HG03575 (cell line): ENCODE data around the gene FCRL1.
A peak's percentile ranks its signal among the peaks of the same experiment; 100 is the strongest.

ENCODE experiments used
- ATAC-seq: cut with Tn5 transposase; IDR thresholded peaks from one replicate; pipeline ENCODE4 v1.9.1; 2021; ENCODE audit not compliant: unreplicated experiment, insufficient number of reproducible peaks, low FRiP score; ENCODE audit errors: extremely low read depth

Gene FCRL1

DNA sequence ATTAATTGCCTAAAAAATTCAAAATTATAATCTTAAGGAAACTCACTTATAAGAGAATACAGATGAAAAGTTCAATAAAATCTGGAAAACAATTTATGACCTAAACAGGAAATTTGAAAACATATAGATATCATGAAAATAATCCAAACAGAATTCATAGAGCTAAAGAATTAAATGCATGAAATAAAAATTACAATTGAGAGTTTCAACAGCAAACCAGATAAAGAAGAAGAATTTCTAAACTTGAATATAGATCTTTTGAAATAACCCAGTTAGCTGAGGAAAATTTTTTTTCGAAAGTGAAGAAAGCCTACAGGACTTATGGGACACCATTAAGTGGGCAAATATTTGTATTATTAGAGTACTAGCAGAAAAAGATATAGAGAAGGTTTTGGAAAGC, 6.7 kb downstream of the FCRL1 start:
- no peak for ATAC-seq

DNA sequence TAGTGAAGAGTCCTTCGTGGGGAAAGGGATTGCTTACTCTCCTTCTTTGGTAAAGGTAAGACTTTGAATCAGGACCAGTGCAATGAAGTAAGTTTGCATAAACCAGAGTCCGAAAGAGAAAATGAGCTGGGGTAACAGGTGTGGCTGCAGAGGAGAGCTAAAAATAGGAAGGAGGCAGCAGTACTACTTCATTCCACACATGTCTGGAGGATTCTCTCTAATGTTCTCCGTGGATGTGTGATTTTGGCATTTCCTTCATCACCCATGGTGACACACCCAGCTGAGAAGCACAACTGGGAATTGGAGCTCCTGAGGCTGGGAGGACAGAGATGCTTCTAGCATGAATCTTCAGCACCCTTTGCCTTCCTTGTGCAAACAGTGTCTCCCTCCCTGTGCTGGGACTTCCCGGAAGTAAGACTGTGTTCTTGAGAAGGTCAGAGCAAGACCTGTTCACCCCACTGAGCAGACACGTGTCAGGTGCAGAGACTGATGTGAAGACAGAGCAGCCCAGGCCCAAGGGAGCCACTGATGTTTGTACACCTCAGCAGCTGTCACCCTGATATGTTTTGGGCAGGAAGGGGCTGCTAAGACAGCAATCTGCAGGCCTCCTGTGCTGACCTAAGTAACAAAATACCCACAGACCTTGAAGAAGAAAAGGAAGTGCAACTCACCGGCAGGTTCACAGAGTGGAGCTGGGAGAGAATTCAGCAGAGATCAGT, 13.3 kb downstream of the FCRL1 start:
- ATAC-seq: peak; percentile 70

DNA sequence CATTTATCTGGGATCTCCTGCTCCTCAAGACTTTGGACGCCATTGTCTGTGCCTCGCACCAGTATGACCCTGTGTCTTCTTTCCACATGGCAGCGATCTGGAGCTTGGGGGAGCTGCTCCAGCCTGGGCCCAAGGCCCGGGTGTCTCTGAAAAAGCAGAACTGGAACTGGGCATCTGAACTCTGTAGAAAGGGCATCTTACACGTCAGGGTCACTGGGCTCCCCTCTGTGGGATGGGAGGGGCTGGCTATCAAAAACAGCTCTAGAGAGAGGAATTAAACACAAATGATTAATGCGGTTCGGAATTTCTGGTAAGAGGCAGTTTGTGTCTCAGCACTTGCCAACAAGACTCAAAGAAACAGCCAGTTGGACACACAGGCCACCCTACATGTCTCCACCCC, 16.1 kb downstream of the FCRL1 start:
- ATAC-seq: no peak

DNA sequence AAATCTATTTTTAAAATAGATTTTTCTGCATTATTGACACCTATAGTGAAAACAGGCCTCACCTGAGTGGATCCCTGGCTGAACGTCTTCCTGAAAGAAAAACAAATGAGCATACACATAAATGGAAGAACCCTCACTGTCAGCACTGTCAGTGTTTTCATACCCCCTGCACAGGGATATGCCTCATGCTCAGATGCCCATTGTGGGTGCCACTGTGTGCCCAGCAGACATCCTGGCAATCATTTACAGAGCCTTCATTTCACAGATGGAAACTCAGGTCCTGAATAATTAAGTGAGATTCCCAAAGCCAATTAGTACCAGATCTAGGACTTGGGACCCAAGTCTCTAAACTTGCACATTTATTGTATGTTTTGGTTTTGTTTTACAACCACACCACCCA, 19.9 kb downstream of the FCRL1 start:
- ATAC-seq: no peak

DNA sequence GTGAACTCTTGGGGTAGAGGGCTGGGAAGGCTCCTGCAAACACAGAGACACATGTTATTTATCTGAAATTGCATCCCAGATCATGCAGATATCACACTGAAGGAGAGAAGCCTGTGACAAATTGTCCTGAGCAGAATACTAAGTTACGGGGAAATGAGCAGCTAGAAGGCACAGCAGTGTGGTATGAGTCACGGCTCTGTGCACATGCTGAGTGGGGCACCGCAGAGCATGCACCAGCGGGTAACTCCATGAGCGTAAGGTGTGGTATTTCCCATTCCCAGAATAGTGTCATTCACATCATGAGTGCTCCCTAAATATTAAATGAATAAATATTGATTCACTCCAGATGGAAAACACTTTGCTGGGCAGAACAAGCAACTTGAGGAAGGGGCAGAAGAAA, 21.7 kb downstream of the FCRL1 start:
- no peak for ATAC-seq

DNA sequence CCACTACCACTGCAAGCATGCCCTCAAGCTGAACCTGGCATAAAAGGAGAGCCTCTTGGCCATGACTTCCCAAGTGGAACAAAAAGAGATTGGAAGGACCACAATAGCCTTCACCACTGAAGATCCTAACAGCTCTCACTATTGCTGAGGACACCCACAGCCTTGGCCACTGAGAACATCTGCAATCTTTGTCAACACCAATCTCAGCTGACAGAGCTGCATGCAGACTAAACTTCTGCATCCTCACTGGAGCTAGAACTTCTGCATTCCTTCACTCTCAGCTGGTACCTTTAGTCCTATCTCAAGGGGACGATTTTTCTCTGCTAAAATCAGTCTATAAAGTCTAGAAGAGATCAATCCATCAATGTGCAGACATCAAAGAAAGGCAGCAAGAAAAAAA, 34.7 kb downstream of the FCRL1 start:
- no peak for ATAC-seq

DNA sequence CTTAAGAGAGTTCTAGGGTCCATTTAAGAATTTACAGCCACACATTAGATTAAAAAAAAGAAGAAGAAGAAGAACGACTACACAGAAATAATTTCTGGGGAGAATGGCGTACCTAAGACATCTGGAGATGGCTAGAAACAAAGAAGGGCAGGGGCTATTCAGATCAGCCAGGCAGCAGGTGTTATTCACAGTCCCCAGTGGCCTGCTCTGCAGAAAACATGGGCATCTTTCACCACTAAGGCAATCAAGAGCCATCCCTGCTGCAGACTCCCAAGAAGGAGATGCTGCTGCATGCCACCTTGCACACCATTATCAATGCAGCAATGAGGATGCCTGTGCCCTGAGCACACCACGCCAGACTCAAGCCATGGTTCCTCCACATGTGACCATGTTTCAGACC, 35.1 kb downstream of the FCRL1 start:
- no peak for ATAC-seq

DNA sequence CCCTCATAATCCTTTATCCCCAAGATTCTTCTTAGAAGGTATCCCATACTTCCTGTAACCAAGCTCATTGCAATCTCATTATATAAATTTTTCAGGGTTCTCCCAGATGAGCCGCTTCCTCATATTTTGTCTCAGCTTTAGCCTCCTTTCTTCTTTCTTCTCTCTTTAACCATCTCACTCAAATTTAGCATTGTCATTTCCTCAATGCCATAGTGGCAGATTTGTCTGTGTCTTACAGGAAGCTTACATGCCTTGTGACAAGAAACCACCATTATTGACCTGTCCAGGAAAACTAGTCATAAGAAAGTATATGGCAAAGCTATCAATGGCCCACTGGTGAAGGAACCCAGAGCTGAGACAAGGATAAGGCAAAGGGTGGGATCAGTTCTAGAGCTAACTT, 37.0 kb downstream of the FCRL1 start:
- no peak for ATAC-seq

DNA sequence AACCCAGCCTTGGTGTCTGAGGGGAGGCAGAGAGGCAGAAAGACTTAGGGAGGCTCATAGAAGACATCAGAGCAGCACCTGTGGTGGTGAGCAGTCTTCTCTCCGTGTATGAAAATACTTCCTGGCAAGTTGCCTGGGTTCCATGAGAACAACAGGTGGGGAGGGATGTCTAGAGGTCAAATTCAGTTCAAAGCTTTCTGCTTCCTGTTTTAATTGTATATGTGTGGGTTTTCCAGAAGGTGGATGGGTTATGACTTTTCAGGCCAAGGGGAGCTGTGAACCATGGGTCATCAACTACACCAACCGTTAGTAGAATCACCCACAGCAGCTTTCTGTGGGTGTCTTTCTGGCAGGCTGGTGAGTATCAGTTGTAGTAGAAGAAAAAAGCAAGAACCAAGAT, 38.9 kb downstream of the FCRL1 start:
- ATAC-seq: peak; percentile 38

DNA sequence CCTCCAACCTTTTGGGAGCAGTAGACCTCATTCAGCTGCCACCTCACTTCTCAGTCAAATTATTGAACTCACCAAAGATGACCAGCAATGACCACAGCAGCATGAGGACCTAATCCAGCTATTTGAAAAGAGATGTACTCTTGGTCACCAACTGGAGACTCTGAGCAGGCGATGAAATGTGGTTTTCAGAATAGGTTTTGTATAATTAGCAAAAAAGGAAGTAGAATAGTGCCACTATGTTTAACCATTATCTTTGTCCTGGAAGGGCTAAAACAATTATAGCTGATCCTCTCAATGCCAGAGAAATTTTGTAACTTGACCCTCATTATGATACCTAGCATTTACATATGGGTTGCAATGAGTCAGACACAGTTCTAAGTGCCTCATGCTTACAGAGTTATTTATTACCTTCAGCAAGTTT, 42.9 kb downstream of the FCRL1 start, which contains the start of gene FCRL2:
FCRL2 (minus strand) TSS at position 162 of the 421 bp plus-strand sequence; CDS start at position 103, 59 bp downstream.
- ATAC-seq: no peak

DNA sequence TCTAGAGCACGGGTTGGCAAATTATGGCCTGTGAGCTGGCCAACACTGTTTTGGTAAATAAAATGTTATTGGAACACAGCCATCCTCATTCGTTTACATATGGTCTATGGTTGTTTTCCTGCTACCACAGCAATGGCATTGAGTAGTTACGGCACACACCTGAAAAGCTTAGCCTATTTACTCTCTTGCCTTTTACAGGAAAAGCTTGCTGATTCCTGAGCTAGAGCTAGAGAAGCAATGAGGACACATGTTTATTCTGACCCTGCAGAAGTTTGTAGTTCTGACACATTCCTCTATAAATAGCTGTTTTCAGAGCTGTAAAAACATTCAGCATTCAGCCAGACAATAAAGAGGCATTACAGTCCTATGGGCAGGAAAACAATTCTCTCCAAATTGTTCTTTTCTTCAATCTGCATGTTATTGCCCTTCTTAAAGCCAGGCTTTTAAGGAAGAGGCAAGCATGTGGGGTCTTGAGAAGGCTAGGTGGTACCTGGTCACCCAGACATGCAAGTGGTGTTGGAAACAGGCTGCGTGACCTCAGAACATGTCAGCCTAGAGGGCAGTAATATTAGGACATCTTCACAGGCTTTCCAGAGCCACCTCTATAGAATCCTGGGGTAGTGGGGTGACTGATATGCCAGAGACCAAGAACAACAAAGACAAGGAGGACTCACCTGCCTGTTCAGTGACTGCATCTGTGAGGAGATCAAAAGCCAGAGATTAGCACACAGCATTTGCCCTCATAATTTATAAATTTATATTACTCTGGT, 44.6 kb downstream of the FCRL1 start:
- ATAC-seq: no peak

DNA sequence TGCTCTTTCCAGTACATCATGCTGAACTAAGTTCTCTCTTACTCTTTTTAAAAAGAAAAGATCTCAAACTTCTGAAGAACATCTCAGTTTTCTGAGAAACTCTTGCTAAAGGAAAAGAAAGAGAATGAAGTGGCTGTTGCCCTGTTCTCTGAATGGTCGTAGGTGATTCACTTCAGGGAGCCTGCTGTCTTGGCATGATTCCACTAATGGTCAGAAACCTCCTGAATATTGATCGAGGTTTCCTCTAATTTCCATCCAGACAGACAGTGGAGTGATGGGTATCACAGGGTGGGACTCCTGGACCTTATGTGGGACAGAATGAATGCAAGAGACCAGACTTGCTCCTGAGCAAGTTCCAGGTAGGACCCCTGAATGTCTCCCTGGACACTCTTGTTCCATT, 45.5 kb downstream of the FCRL1 start:
- ATAC-seq: no peak

DNA sequence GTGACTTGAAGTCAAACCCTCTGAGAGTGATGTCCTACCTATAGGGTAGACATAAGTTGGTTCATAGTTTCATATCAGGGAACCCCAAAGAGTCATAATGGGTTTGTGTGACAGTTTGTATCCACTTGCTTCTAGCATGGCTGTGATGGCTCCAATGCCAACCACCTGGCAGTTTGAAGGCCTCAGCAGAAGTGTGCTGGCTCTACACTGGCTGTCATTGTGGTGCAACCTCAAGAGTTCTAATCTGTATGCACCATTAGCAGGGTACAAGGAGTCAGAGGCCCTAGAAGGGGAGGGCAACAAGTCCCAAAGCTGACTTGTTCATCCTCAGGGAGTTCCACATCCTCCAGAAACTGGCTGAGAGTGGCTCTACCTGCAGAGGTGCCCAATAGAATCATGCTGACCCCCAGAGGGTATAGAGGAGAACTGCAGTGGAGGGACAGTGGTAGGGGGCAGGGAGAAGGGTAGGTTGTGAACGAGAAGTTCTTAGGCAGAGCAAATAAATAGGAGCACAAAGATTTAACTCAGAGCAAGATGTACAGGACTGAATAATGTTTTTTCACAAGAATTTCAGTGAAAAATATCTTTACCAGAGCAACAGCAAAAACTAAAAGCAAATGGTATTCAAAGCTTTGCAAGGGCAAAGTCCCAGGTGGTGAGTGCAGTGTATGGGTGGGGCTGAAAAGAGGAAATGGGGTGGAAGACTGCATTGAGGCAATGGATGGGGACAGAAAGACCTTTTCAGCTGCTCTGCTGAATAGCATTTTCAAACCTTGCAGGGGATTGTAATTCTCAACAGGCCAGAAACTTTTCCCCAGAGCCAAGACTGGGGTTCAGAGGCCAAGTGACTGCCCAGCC, 46.2 kb downstream of the FCRL1 start:
- ATAC-seq: no peak

DNA sequence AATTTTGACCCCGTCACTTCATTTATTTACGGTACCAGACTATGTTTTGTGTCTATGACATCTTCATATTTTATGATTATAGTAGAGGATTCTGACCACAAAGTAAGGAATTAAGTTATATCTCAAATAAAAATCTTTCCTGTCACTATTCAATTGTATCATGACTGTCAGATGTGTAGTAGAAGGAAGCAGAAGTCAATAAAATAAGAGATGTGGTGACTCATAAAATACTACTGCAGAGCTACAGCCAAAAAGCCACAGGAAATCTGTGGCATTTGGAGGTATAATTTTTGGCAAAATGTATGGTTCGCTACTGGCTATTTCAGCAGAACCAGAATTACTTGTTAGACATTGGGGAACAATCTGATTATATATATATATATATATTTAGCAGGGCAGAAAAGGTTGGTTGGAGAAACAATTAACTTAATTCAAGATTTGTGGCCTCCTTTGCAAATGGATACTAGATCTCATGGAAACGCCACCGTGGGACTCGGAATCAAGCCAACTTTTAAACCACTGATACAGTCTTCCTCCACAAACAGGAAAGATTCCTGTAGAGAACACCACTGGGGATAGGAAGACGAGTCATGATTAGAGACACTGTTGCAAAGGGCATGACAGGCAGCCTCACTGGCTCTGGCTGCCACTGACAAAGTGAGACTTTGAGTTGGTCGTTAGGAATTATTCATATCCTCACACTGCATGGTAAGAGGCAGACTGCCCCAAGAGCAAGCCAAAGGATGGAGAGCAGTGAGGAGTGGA, 48.1 kb downstream of the FCRL1 start:
- no peak for ATAC-seq

DNA sequence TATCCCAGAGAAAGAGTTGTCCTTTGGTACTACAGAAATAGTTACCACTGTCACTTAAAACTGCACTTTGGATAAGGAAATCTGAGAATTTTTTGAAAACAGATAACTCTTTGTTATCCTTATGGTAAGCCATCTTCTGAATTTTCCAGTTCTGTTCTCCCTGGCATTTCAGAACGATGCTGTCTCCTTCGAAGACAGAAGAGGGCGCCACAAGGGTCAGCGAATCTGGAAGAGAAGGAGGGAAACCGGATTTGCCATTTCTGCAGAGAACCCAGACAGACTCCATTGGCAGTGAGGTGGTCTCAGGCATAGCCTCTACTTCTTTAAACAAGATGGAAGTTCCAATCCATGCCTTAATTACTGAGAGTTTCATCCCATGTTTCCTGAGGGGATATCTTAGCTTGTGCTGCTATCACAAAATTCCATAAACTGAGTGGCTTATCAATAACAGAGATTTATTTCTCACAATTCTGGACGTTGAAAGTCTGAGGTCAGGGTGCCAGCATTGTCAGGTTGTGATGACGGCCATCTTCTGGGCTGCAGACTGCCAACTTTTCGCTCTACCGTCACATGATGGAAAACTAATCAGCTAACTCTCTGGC, 49.4 kb downstream of the FCRL1 start:
- no peak for ATAC-seq

DNA sequence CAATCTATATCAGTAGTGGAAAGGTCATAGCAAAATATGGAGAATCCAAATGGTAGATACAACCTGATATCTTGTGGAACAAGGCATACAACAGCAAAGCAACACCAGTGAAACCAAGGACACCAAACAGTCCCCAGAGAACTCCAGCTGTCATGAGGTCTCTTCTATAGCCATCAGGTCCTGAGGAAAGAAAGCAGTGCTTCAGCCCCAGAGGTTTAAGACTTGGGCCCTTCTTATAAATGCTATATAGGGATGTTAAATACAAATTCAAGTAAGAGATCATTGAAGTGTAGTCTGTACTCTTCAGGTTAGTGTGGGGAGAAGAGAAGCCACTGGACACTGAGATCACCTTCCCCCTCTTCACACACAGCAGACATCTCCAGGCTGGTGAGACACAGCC, 53.1 kb downstream of the FCRL1 start:
- no peak for ATAC-seq

DNA sequence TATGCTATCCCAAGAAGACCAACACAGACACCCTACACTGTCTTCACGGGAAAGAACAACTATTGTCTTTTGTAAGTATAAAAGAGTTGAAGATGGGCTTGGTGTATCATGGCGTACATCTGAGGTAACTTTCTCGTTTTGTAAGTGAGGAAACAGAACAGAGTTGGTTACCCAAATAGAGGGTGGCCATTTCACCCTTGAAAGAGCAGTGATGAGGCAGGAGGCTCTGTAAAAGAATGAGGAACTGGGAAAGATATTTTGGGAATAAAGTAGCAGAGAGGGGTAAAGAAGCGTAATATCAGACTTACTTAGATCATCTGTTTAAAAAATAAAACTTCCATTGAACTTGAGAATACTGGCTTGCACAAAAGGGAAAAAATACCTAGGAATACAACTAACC, 61.9 kb downstream of the FCRL1 start:
- ATAC-seq: no peak

DNA sequence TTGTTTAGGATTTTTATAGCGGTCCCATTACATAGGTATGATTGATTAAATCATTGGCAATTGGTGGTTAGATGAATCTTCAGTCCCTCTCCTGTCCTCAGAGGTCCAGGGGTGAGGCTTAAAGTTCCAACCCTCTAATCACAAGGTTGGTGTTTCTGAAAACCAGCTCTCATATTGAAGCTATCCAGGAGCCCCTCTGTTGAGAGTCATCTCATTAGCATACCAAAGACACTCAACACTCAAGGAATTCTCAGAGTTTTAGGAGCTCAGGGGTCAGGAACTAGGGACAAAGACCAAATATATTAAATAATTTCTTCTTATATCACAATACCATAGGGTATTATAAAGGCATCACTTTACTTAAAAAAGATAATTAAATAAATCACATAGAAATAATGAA, 66.3 kb downstream of the FCRL1 start:
- no peak for ATAC-seq

DNA sequence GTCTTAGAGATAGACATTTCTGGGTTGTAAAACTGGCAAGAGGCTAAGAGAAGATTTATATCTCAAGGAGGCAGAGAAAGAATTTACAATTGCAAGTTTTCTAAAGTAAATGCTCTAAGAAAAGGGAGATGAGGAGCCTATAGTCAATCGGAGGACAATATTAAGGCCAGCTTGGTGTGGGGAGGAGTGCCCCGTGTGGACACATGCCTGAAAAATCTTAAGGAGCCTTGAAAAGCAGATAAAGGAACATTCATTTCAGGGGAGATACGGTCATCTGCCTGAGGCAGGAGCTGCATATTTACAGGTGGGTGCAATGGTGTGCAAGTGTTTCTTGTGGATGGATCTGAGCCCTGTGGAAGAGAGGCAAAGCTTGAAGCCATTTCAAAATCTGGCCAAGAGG, 68.6 kb downstream of the FCRL1 start:
- no peak for ATAC-seq
